Astrocyte of the cerebellum (primary cell): ENCODE measurements around the gene NOP56.

Experiments used
- DNase-seq: peaks from one replicate; pipeline ENCODE4 v3.0.0-alpha.2; 2011; ENCODE audit warnings: low read depth
- H3K4me3 ChIP-seq: 2 replicates; pipeline ENCODE4 v1.5.1; 2011; ENCODE audit warnings: mild to moderate bottlenecking, low read depth, low read length, moderate library complexity
- in situ Hi-C: cut with HindIII; loops from 2 replicates; pipeline ENCODE4 v1.10.0; 2017; ENCODE audit warnings: low sequenced_read_pairs
- TF ChIP-seq, protein P1 (sequence below): IDR thresholded peaks from 2 replicates; pipeline ENCODE4 v1.5.1; 2012; ENCODE audit warnings: low read length, low read depth, moderate library complexity, mild to moderate bottlenecking; ENCODE audit errors: missing control alignments

NOP56 gene

DNA sequence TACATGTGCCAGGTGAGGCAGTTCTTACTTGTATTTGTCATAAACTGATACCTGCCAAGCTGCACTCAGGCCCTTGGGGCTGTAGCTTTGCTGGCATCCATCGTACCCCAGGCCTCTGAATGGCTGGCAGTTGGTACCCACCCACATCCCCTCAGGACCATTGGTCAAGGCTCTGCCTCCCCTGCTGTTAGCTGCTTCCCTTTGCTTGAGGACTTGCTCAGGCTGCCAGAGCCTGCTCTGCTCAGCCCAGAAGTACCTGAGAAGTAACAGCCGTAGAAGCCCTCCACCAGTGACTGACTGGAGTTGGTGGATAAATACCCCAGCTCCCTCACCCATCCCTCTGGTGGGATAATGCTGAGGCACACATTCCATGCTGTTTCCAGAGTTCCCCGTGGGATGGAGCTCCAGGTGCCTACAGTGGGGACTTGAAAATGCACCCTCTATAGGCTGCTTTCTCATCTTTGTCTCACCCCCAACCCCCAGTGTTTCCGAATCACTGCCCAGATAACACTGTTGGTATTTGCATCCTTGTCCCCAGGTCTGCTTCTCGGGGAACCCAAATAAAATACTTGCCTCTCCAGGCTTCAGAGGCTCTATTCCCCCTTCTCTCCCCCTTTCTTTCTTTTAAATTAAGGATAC, 47.5 kb downstream of the NOP56 start:
- TF ChIP-seq, protein P1, sequence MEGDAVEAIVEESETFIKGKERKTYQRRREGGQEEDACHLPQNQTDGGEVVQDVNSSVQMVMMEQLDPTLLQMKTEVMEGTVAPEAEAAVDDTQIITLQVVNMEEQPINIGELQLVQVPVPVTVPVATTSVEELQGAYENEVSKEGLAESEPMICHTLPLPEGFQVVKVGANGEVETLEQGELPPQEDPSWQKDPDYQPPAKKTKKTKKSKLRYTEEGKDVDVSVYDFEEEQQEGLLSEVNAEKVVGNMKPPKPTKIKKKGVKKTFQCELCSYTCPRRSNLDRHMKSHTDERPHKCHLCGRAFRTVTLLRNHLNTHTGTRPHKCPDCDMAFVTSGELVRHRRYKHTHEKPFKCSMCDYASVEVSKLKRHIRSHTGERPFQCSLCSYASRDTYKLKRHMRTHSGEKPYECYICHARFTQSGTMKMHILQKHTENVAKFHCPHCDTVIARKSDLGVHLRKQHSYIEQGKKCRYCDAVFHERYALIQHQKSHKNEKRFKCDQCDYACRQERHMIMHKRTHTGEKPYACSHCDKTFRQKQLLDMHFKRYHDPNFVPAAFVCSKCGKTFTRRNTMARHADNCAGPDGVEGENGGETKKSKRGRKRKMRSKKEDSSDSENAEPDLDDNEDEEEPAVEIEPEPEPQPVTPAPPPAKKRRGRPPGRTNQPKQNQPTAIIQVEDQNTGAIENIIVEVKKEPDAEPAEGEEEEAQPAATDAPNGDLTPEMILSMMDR = no peak
- no peak overlapping the region for H3K4me3 ChIP-seq
- in situ Hi-C loops = no loop called here
- no peak for DNase-seq

DNA sequence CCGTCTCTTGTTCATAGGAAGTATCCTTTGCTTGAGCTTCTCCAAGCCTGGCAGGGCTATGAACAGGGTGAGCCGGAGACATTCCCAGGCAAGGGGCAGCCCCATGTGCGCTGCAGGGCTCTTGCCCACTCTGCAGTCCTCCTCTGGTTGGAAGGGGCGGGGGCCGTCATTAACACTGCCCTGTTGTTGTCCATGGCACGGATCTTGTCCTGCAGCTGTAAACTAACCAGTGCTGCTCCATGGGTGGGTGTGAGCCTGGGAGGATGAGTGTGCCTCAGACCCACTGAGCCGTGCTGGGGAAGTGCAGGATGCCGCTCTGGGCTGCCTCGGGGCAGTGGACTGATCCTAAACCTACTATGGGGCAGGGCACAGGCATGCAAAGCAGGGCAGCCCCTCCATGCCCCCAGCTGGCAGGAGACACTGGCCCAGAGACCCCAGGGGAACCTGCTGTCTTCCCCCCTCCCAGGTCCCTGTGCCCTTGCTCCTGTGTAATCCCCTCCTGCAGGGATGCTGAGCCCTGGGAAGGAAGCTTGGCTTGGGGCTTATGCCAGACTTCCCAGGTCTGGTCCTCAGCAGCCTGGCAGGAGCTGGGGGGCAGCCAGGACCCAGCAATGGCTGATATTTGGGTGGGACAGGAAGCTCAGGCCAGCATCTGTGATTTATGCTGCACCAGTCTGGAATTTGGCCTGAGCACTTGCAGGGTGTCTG, 48.6 kb downstream of the NOP56 start:
- DNase-seq = no peak
- in situ Hi-C loops = no loop called here
- no peak overlapping the region for H3K4me3 ChIP-seq
- TF ChIP-seq, protein P1 = no peak

DNA sequence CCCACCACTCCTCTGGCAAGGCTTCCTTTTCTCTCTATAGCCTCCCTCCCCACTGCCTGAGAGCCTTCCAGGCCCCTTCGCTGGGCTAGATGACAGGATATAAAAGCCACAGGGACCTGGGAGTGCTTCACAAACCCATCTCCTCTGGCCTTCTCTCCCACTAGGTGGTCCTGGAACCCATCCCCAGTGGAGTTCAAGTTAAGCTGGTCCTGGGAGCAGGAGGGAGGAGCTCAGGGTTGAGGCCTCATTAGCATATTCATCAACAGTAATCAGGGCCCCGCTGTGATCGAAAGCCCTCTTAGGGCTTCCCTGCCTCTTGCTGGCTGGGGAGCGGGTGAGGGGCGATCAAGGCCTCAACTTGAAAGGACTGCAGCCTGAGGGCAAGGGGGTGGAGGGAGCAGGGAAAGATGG, 49.2 kb downstream of the NOP56 start:
- in situ Hi-C loops = no loop called here
- DNase-seq = no peak
- no peak overlapping the region for H3K4me3 ChIP-seq
- TF ChIP-seq, protein P1 = no peak

DNA sequence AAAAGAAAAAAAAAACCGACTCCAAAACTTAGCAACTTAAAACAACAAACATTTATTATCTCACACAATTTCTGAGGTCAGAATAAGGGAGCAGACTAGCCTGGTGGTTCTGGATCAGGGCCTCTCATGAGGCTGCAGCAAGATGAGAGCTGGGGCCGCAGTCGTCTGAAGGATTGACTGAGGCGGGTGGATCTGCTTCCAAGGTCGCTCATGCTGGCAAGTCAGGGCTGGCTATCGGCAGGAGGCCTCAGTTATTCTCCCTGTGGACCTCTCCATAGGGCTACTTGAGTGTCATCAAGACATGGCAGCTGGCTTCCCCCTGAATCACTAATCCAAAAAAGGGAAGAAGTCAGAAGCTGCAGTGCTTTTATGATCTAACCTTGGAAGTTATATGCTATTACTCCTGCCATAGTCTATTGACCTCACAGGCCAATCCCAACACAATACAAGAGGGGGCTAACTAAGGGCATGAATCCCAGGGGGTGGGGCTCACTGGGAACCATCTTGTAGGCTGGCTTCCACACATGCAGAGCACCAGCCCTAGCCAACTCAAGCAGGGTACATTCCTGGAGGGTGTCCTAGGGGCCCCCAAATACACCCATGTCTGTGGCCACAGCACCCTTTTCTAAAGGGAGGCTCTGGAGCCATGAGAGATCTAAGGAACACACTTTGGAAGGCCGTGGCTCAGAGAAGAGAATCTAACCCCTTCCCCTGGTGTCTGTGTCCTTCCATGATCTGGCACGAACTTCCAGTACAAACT, 51.5 kb downstream of the NOP56 start:
- in situ Hi-C loops = no loop called here
- DNase-seq = no peak
- TF ChIP-seq, protein P1 = no peak

DNA sequence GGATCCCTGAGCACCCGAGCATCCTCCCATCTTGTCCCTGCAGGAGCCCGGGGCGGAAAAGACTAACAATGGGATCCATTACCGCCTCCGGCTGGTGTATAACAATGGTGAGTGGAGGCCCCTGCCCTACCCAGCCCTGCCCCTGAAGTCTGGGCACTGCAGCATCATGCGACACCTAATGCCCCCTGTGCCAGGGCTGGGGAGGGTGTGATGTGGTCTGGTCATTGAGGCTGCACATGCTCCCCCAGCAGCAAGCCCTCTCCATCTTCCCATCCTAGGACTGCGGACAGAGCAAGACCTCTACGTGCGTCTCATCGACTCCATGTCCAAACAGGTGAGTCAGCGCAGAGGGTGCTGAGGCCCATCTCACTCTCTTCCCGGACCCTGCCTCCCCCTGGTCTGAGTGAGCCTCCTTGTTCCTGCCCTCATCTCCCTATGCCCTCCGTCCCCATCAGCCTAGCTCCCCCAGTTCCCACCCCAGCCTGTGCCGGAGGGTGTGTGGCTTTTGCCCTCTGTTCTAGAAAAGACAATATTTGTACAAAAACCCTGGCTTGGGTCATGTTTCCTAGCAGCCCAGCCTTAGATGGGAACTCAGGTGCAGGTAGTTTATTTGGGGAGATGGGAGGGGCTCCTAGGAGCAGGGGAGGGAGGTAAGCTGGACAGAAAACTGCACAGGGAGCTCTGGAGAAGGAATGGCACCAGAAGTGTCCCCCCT, 53.7 kb downstream of the NOP56 start:
- in situ Hi-C loops = no loop called here
- TF ChIP-seq, protein P1 = no peak

More for the DNA sequence above, 51.5 kb downstream of the NOP56 start:
- no peak overlapping the region for H3K4me3 ChIP-seq

More for the DNA sequence above, 53.7 kb downstream of the NOP56 start:
- no peak for DNase-seq
- no peak overlapping the region for H3K4me3 ChIP-seq
